Measurements from ENCODE around the gene SEMA4F.

SEMA4F gene

DNA sequence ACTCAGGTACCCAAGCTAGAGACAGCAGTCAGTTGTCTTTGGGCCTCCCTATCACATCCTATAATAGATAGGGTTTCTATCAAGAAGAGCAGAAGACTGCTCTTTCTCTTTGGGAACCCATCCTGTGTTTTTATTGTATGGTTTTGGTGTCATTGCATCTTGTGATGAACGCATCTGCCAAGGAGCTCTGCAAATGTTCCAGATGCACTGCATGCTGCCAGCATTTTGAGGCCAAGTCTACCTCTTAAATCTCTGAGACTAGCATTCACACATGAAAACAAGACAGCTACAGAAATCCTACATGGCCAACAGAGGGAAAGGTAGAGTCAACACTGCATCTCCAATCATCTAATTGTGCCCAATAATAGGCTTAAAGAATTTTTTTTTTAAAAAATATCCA, 14.0 kb downstream of the SEMA4F start:
- no peak for FAIRE-seq

DNA sequence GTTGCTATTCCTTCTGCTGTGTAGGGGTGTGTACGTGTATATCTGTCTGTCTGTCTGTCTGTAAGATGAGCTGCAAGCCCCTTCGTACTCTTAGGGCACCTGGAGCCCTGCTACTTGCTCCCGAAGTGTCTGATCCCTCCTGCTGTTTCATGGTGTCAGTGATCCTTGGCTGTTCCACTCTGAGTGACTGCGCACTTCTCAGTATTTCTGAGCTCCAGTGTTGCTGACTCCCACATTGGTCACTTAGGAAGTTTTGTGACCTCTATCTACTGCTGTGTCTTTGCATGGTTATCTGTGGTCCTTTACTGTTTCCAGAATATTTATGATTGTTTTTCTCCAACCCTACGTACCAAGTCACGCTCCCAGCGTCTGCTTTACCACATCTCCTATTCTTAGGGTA, 16.2 kb downstream of the SEMA4F start:
- no peak for FAIRE-seq

DNA sequence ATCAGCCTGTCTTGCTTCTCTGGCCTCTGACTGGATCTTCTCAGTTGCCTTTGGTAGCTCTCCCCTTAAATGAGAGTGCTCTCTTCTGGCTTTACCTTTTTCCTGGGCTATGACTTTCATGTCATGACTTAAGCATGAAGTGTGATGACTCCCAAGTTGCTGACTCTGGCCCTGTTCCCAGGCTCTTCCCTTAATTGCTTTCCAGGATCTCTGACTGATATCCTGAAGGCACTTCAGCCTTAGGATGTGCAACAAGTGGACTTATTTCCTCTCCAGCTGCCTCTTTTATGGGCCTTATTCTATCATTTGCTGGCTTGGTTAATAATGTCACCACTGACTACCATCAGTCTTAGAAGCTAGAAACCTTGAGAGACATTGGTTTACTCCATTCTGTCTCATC, 17.4 kb downstream of the SEMA4F start:
- FAIRE-seq, result no peak

DNA sequence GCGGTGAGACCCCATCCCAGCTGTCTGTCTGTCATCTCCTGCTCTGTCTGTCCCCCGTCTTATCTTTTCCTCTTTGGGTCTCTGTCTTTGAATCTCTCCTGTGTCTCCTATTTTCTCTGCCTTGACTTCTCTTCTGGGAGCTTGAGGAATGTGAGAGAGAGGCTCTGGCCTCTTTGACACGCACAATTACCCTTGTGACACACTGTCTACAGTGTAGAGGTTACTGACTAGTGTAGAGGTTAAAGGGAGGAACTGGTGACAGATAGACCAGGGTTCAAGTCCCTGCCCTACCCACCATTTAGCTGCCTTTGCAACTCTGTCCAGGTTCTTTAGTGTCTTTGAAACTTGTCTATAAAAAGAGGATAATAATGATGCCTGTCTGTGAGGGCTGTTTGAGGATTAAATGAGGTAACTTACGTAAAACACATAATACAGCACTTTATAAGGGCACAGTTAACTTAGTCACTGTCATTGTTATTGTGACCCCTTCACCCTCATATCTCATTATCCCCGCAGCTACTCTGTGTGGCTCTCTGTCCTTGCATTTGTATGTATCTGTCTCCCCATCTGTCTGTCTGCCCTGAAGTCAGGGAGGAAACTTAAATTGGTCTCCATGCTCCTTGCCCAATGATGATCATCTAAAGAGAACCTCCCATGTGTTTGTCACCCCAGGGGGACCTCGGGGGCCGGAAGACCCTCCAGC, 19.9 kb downstream of the SEMA4F start:
- no peak for FAIRE-seq

DNA sequence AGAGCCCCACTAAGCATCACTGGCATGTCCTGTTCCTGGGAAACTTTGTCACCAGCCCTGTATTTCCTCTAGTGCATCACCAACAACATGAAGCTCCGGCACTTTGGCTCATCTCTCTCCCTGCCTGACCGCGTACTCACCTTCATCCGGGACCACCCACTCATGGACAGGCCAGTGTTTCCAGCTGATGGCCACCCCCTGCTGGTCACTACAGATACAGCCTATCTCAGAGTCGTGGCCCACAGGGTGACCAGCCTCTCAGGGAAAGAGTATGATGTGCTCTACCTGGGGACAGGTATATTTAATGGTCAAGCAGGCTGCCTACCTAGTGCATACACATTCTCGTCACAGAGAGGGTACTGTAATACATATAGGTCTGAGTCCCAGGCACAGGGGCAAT, 21.0 kb downstream of the SEMA4F start:
- FAIRE-seq, result no peak

DNA sequence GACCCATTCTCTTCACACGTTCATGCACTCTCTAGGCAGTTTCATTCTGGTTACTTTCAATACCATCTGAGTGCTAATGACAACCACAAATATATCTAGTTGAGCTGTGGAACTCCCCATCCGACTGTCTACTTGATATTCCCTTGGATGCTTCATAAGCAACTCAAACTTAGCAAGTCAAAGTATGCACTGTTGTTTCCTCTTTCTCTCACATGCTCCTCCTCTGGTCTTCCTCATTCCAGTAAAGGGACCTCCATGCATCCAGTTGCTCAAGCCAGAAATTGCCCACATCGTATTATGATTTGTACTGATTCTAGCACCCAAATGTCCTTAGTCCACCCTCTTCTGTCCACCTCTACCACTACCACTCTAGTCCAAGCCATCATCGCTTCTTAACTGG, 22.3 kb downstream of the SEMA4F start:
- no peak for FAIRE-seq

DNA sequence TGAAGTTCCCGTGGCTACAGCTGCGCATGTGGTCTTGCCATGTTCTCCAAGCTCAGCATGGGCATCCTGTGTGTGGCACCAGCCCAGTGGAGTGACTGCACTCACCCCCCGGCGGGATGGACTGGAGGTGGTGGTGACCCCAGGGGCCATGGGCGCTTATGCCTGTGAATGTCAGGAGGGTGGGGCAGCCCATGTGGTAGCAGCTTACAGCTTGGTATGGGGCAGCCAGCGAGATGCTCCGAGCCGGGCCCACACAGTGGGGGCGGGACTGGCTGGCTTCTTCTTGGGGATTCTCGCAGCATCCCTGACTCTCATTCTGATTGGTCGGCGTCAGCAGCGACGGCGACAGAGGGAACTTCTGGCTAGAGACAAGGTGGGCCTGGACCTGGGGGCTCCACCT, 25.6 kb downstream of the SEMA4F start:
- FAIRE-seq, result no peak

DNA sequence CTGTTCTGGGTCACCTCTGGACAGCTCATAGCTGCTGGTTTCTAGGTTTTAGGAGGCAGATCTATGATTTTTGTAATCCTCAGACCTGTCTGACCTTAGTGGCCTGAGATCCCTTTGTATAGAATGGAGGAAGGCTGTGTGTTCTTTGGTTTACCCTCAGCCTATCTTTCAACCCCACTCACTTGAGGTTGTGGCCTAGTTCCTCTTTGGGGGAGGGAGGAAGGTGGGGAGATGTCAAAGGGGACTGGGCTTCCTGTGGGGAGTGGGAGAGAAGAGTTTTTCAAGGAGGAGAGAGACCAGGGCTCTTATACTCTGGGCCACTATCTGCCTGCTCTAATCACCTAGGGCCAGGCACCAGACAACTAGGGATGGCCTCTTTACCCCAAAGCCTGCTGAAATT, 28.5 kb downstream of the SEMA4F start:
- FAIRE-seq, result no peak

DNA sequence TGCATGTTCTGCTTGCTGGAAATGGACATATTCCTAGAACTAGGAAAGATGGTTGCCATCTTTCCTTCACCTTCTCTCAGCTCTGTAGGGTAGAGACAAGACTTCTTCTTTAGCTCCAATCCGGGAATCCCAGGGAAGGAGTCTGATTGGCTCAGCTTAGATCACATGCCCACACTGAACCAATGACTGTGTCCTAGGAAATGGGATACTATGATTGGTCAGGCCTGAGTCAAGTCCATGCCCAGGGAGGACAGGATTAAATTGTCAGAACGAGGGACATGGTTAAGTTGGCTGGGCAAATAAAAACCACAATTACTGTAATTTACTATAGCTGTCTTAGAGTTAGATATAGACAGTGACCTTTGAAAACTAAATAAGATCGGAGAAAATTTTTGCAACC, 31.4 kb downstream of the SEMA4F start:
- FAIRE-seq, result no peak

DNA sequence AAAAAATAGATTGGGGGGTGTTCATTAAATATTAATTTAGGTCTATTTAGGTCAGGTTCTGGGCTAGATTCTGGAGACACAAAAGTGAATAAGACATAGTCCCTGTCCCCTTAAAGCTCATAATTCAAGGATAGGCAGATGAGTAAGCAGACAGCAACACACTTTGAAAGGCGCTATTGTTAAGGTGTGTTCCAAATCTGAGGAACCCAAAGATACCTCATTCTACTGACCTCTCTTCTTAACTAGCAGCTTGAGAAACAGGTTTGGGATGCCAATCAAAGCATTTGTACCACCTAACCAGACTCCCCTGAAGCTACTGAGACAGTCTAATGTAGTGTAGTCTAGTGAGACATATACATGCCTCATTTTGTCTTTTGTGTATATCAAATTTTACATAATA, 34.8 kb downstream of the SEMA4F start:
- no peak for FAIRE-seq

DNA sequence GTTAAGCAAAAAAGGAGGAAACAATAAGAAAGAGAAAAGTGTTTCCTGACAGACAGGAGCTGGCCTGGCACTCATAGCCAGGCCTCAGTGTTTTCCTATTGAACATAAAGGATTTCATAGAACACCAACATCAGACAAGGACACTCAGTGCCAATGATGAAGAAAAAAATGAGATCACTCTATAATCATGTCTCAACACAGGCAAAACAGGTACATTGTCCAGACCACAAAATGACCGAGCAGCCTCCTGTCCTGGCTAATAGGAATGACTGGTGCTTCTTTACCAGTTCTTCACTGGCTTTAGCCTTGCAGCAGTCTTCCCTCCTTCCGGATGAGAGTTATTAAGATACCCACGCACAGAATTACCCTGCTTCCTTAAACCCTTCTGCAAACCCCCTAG, 35.6 kb downstream of the SEMA4F start:
- no peak for FAIRE-seq

DNA sequence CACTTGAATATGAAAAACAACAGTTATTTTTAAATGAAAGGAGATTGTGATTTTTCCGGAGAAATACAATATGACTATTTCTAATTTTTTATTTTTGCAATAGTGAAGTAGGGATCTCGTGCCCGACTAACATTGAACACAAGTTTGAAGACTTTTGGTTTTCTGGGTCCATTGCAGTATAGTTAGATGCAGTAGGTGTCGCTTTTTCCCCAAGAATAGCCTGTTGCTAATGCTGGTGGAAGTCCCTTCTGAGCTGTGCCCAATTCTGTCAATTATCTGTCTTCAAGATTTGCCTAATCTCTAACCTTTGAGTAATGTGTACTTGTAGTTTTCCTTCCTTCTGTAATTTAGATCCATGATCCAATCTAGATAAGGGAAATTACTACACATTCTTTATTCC, 36.5 kb downstream of the SEMA4F start:
- peak; percentile 95 for FAIRE-seq

DNA sequence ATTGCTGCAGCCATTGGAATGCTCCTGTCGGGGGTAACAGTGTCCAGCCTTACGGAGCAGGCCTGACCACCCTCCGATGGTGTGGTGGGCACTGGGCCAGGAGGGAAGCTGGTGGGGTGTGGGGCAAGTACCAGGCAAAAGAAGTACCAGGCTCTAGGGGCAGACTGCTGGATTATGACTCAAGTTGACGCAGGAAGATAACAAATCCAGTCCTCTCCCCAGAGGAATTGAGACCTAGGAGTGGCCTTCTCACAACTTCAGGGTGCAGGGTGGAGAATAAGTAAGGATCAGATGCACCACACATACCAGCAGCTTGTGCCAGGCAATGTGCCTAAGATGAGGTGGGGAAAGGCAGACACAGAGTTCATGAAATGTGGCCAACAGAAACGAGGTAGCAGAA, 37.9 kb downstream of the SEMA4F start:
- FAIRE-seq, result no peak

DNA sequence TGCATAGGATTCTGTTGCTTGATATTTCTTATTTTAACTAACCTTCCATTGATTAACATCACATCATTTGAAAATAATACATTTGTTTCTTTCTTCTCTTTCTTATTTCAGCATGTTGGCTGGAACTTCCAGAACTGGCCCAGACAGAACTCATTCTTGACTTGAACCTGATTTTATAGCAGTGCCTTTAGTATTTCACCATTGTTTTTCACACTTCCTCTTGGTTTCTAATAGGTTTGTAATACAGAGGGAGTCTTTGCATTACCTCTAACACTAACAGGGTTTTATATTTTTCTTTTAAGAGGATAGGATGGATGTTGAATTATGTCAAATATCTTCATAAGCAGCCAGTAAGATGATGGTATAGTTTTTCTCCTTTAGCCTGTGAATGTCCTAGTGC, 39.2 kb downstream of the SEMA4F start:
- FAIRE-seq, result no peak

DNA sequence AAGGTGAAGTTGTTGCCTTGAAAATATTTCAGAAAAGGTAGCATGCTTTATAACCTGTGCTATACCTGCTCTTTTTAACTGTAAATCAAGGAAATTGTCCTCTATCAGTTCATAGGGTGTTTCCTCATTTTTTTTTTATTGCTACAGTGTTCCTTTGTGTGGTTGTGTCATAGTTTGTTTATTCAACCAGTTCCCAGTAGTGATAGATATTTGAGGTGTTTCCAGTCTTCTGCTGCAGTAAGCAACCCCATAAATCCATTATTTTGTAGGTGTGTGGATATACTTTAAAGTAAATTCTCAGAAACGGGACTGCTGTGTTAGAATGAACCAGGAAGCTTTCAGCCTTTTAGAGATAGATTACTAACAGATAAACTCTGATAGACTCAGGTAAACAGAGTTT, 39.6 kb downstream of the SEMA4F start:
- no peak for FAIRE-seq

DNA sequence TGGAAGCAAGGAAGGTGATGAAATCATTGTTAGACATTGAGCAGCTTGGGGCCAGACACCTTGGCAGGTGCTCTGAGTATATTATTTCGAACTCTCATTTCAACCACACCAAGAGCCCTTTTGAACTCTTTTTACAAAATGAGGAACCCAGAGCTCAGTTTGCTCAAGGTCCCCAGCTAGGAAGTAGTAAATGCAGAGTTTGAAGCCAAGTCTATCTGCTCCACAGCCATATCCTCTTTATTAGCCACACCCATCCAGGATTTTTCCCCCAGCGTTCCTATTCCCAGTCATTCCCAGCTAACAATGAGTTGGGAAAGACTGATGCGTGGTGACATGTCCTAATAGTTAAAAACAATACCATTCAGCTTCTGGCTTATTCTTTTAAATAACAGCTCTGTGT, 40.2 kb downstream of the SEMA4F start:
- no peak for FAIRE-seq

DNA sequence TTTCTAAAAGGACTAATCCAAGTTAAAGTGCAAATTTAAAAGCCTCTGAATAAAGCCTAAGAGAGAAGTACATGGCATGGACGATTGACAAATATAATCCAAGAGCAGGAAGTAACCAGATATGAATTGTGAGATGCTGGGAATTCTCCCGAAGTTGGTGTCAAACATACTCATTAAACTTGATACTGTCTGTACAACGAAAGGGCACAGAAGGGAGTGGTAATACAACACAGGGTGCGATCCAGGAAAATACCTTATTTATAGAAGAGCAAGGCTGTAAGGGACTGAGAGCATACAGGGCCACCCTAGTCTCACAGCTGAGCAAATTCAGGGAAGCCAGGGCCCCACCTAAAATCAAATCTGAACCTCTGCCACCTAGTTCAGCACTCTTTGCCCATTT, 41.6 kb downstream of the SEMA4F start:
- FAIRE-seq, result no peak

DNA sequence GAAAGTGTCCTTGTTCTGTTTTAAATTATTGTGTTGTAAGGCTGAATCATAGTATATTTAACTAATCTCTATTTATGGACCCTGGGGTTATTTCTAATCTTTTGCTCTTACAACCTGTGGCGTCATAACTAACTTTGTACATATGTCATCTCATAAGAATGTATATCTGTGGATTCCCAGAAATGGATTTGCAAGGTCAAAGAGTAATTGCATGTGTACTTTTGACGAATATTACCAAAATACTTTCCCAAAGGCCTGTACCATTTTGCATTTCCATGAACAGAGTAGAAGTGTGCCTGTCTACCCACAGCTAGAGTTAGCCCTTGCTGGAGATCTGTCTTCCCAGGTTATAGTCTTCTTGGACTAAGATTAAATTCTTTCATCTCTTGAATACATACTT, 42.8 kb downstream of the SEMA4F start:
- FAIRE-seq, result no peak

DNA sequence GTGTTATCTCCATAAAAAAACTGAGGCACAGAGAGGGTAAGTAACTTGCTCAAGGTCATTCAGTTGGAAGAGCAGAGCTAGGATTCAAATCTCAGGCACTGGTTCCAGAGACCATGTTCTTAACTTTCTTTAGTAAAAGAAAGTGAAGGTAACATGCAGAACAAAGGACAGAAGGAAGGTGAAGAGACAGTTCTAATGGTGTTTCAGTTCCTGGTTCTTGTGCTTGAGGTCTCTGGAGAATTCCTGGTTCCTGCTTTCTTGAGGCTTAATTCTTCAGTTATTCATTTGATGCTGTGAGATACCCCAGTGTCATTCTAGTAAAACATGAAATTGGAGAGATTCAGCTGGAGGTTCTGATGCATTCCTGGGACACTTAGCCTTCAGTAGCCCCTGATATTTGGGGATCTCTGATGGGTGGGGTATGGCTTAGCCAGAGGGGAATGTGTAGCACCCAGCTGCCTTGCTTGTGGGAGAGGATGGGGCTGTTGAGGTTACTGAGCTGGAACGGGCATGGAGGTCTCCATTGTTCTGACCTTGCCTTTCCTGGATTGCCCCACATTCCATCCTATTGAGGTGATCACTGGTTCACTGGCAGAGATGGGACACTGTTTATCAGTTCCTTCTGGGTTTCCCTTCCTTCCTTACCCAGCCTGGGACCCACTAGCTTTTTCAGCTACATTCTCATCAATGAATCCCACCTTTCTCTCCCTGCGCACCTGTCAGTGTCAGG, 46.8 kb downstream of the SEMA4F start:
- FAIRE-seq, result no peak

DNA sequence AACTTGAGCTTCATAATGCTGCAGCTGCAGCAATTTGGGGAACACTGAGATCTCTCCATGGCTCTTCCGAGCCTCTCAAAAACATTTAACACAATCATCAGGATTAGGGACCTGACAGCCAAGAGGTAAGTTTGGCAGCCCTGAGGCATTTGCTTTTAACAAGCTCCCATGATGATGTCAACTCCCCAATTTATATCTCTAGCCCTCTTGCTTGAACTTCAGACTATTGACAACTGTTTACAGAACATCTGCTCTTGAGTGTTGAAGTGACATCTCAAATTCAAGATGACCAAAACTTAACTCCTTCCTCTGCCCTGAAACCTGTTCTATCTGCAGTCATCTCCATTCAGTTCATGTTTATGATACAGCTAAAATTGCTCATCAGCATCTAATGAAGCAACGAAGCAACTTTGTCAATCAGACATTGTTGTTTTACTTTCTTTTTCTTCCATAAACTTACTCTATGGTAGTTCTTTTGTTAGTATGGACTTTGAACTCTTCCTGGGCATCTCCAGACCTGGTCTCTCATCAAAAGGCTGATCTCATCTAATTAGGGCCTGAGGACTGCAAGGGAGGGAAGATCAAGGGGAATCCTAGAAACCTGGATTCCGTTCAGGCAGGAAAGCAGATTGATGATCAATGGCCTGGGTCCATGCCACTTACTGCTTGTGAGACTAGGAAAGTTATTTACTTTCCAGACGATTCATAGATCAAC, 48.1 kb downstream of the SEMA4F start:
- FAIRE-seq, result no peak

DNA sequence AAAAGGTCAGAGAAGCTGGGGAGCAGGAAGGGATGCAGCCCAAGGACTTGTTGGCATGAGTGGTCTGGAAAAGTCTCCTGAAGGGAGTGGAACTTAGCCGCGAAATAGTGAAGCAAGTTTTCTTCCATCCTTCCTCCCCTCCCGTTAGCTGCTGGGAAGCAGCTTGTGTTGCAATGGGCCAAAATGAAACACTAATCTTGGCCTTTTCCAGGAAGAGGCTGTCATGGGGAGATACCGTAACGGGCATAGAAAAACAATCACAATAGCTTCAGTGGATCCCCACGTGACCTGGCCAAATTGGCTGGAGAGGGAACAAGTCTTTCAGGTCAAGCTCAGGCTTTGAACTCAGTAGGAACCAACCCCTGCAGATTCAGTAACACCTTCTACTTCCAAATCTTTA, 49.3 kb downstream of the SEMA4F start:
- no peak for FAIRE-seq

DNA sequence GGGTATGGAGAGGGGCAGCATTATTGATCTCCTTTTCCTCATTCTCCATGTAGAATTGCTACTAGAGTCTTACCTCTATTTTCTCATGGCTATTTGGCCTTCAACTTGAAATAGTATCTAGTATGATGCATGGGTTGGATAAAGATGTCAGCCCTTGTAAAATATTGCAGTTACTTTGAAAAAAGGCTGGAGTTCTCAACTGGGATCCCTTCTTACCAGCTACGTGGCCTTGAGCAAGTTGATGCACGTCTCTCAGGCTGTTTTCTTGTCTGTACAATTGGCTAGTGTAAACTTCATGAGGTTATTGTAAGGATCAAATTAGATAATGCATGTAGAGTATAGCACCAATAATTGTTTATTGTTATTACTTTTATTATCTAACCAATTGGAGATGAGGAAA, 50.2 kb downstream of the SEMA4F start:
- no peak for FAIRE-seq

DNA sequence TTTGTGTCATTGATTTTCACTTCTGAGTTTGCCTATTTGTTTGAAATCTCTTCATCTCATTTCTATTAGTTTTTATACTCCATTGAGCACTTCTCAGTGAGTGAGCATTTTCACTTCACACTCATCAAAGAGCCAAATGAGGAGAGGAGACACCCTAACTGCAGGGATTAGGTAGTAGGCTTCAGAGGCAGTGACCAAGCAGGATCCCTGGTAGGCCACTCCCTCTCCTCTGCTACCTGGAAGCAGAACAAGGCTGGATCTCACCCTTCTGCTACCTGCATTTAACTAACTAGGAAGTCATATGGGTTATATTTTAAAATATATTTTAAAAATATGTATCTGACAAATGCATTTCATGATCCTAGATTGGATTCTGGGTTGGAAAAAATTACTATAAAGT, 52.7 kb downstream of the SEMA4F start:
- no peak for FAIRE-seq

DNA sequence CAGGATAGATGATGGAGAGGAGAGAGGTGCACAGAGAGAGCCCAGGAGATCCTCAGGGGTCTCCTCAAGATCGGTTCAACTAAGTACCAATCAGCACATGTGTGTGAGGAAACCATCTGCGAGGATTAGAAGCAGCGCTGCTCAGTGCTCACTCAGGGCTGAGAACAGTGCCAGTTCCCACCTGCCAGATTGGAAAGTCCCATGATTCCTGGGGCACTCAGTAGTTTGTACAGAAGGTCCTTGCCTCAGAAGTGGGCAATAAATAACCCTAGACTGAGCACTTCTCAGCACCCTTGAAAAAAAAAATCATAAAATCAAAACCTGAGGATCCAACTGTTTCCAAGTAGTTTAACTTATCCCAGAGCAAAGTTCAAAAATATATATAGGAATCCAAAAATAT, 53.8 kb downstream of the SEMA4F start:
- FAIRE-seq, result no peak

Data from TTC549 (cell line).